GM23248 (cell line): ENCODE measurements around the gene IGSF11. TPM values are rescaled to one million over a fixed set of nuclear protein-coding genes. Genes with fewer than 3 reads are reported as not detected.

Experiments
- DNase-seq: peaks from one replicate; pipeline ENCODE4 v3.0.0-alpha.2; 2015
- H2AFZ ChIP-seq: fragments of 200-600 bp; sonication (generic); 2 replicates; pipeline ENCODE4 v1.6.1; 2016; ENCODE audit warnings: antibody characterized with exemption
- H3F3A ChIP-seq: fragments of 200-600 bp; sonication (generic); 2 replicates; pipeline ENCODE4 v1.6.1; 2016; ENCODE audit warnings: mild to moderate bottlenecking, antibody characterized with exemption, mixed run types; ENCODE audit not compliant: insufficient read depth
- H3K27ac ChIP-seq: fragments of 200-600 bp; sonication (generic); 2 replicates; pipeline ENCODE4 v1.5.1; 2016; ENCODE audit warnings: mild to moderate bottlenecking
- H3K27me3 ChIP-seq: fragments of 200-600 bp; sonication (generic); replicated peaks from 2 replicates; pipeline ENCODE4 v1.6.1; 2016; ENCODE audit warnings: mild to moderate bottlenecking; ENCODE audit not compliant: insufficient read depth
- H3K36me3 ChIP-seq: fragments of 200-600 bp; sonication (generic); 2 replicates; pipeline ENCODE4 v1.6.1; 2016; ENCODE audit warnings: low read depth, mild to moderate bottlenecking
- H3K4me1 ChIP-seq: fragments of 200-600 bp; sonication (generic); 2 replicates; pipeline ENCODE4 v1.6.1; 2016; ENCODE audit warnings: mild to moderate bottlenecking; ENCODE audit not compliant: insufficient read depth
- H3K4me2 ChIP-seq: fragments of 200-600 bp; sonication (generic); one replicate; pipeline ENCODE4 v1.6.1; 2016; ENCODE audit warnings: mild to moderate bottlenecking; ENCODE audit not compliant: unreplicated experiment
- H3K4me3 ChIP-seq: fragments of 200-600 bp; sonication (generic); 2 replicates; pipeline ENCODE4 v1.5.1; 2016; ENCODE audit warnings: mild to moderate bottlenecking
- H3K79me2 ChIP-seq: fragments of 200-600 bp; sonication (generic); 2 replicates; pipeline ENCODE4 v1.6.1; 2016; ENCODE audit warnings: mild to moderate bottlenecking; ENCODE audit not compliant: insufficient read depth
- H3K9ac ChIP-seq: fragments of 200-600 bp; sonication (generic); 2 replicates; pipeline ENCODE4 v1.6.1; 2016; ENCODE audit warnings: mild to moderate bottlenecking
- H3K9me2 ChIP-seq: fragments of 200-600 bp; sonication (generic); 2 replicates; pipeline ENCODE4 v1.6.1; 2016; ENCODE audit warnings: mixed run types, mild to moderate bottlenecking, moderate library complexity; ENCODE audit not compliant: insufficient read depth
- H3K9me3 ChIP-seq: fragments of 200-600 bp; sonication (generic); one replicate; pipeline ENCODE4 v1.6.1; 2017; ENCODE audit warnings: low read depth
- H4K20me1 ChIP-seq: fragments of 200-600 bp; sonication (generic); 2 replicates; pipeline ENCODE4 v1.6.0; 2016; ENCODE audit not compliant: insufficient read depth
- EZH2 ChIP-seq: fragments of 200-600 bp; sonication (generic); IDR thresholded peaks from 2 replicates; pipeline ENCODE4 v1.6.1; 2018; ENCODE audit warnings: antibody characterized with exemption, mild to moderate bottlenecking; ENCODE audit not compliant: insufficient read depth, poor library complexity, severe bottlenecking
- EZH2phosphoT487 ChIP-seq: fragments of 200-600 bp; sonication (generic); IDR thresholded peaks from 2 replicates; pipeline ENCODE4 v1.6.1; 2018; ENCODE audit warnings: antibody characterized with exemption, moderate library complexity, mild to moderate bottlenecking, low read depth; ENCODE audit not compliant: insufficient read depth
- WGBS, 2 experiments: methylation state at CpG; one replicate each; pipeline ENCODE4 v1.1.6; 2015 to 2017; ENCODE audit warnings: low lambda C conversion rate in 2 of 2, low coverage in 1 of 2; ENCODE audit errors: missing lambda C conversion rate in 2 of 2; 5-methylcytosine and 5-hydroxymethylcytosine counted together
- in situ Hi-C: fragments of 300-500 bp; cut with MboI; formaldehyde crosslinking; loops from 2 replicates; pipeline ENCODE4 v1.15.0; 2020
- polyA plus RNA-seq: library from polyadenylated mRNA; unstranded; fragments of >200 nt; fragmentation: Nextera tagmentation; extraction: Ambion mirVana; gene quantifications from 2 replicates; pipeline ENCODE4 v1.2.1, GENCODE V29; 2016
- total RNA-seq: library from RNA; depleted of rRNA; stranded (reverse); fragments of >200 nt; shearing (Covaris generic); gene quantifications from 2 replicates; pipeline ENCODE4 v1.2.3, GENCODE V29; 2014

Gene IGSF11
- total and polyA plus RNA-seq, 2 experiments from 2014 or later: not detected

DNA sequence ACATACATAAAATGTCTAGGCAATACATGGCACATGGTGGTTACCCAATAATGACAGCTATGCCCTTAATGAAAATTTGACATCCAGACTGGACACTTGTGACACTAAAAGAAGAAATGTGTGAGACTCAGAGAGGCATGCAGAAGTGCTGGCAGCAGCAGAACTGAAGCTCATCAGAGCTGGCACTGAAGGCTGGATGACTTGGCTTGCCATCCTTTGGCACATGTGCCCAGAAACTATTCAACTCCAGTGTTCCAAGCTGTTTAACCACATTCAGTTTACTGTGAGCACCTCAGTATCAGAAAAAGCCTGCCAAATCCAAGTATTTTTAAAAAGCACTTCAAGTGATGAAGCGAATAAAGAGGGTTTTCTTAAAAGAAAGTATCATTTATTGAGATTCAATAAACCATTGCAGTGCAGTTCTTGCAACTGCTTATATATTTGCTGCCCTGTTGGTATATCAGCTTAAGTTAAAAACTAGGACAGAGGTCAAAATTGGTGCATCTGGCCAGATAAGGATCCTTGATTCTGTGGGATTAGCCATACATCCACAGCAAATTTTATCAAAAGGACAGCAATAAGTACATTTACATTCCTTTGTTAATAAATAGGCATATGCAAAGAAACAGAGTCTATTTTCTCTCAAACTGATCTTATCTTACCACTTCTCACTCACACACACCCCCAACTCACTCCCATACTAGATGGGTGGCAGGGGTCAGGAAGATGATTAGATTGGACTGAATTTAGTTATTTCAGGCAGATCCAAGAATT, 15.8 kb downstream of the IGSF11 start:
- no peaks in the 10 kb centered on the region for H3K9me2 ChIP-seq
- in situ Hi-C loops: no loop called here
- no peak overlapping the region for H2AFZ ChIP-seq
- H3K9me3 ChIP-seq: no peaks in the 10 kb centered on the region
- no peak overlapping the region for H3K9ac ChIP-seq
- no peaks in the 10 kb centered on the region for H3F3A ChIP-seq
- WGBS, 2 experiments: 40 to 63% methylated on average over 1 of the region's 1 CpG
- no peaks in the 10 kb centered on the region for H3K4me1 ChIP-seq
- DNase-seq: no peak
- no peak overlapping the region for H3K4me2 ChIP-seq
- no peaks in the 10 kb centered on the region for H3K36me3 ChIP-seq
- TF ChIP-seq EZH2phosphoT487 (no peak), EZH2 (no peak)
- H4K20me1 ChIP-seq: no peaks in the 10 kb centered on the region
- no peaks in the 10 kb centered on the region; the same call in 1 of the 2 replicates for H3K27me3 ChIP-seq
- no peak overlapping the region for H3K27ac ChIP-seq
- H3K79me2 ChIP-seq: no peaks in the 10 kb centered on the region
- no peak overlapping the region for H3K4me3 ChIP-seq

DNA sequence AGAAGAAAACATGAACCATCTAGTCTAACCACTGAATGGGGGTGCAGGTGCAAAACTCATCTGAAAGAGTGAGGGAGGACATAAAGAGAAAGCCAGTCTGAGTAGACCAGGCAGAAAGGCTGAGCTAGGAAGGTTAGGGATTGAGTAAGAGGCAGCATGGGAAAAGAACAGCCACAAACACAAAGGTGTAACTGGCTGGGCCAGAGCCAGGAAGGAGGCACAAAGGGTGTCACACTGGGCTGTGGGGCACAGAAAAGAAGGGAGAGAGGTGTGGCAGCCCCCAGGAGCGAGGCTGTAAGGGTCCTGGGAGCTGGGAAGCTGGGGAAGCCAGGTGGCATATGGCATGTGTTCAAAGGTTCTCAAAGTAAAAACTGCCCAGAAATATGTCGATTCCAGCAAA, 18.7 kb downstream of the IGSF11 start:
- H3K9ac ChIP-seq: no peak overlapping the region
- no peaks in the 10 kb centered on the region for H3K36me3 ChIP-seq
- H3K9me3 ChIP-seq: no peaks in the 10 kb centered on the region
- H3K27ac ChIP-seq: no peak overlapping the region
- TF ChIP-seq EZH2phosphoT487: no peak
- no peak for TF ChIP-seq EZH2
- no peaks in the 10 kb centered on the region for H3K4me1 ChIP-seq
- whole genome bisulfite sequencing, 2 experiments: 20 to 25% methylated on average over 2 of the region's 2 CpGs
- no peaks in the 10 kb centered on the region for H3F3A ChIP-seq
- no peaks in the 10 kb centered on the region for H4K20me1 ChIP-seq
- in situ Hi-C loops: no loop called here
- H3K79me2 ChIP-seq: no peaks in the 10 kb centered on the region
- no peak overlapping the region for H3K4me2 ChIP-seq
- no peak overlapping the region for H2AFZ ChIP-seq
- H3K27me3 ChIP-seq: peaks cover 5% of the 10 kb centered on the region; the same call in 1 of the 2 replicates
- H3K9me2 ChIP-seq: no peaks in the 10 kb centered on the region
- H3K4me3 ChIP-seq: no peak overlapping the region
- no peak for DNase-seq

DNA sequence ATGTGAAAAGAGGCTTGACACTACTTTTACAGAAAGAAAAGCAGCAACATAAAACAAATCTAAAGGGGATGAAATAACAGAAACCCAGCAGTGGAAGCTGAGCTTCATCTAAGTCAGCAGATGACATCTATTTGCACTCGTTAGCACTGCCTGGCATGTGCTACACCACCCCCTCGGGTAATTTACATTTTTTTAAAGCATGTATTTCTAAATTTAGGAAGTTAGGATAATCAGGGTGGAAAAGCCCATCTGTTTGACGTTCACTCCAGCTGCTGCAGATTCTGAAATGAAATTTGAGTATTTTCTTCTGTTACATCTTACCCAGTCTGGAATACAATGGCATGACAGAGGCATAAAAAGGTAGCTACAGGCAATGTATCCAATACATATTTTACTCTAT, 20.7 kb downstream of the IGSF11 start:
- Histone ChIP-seq H3K9ac (no peak overlapping the region), H4K20me1 (no peaks in the 10 kb centered on the region), H3K9me2 (no peaks in the 10 kb centered on the region), H3K4me1 (no peaks in the 10 kb centered on the region), H3K4me3 (no peak overlapping the region), H3K79me2 (no peaks in the 10 kb centered on the region), H3K27ac (no peak overlapping the region), H3K4me2 (no peak overlapping the region), H2AFZ (no peak overlapping the region), H3K36me3 (no peaks in the 10 kb centered on the region), H3F3A (no peaks in the 10 kb centered on the region), H3K9me3 (no peaks in the 10 kb centered on the region), H3K27me3 (peaks cover 5% of the 10 kb centered on the region; the same call in 1 of the 2 replicates)
- TF ChIP-seq EZH2phosphoT487 (no peak), EZH2 (no peak)
- in situ Hi-C loops: no loop called here
- no peak for DNase-seq
- 1 to 3% methylated on average over 3 of the region's 3 CpGs for WGBS, 2 experiments

DNA sequence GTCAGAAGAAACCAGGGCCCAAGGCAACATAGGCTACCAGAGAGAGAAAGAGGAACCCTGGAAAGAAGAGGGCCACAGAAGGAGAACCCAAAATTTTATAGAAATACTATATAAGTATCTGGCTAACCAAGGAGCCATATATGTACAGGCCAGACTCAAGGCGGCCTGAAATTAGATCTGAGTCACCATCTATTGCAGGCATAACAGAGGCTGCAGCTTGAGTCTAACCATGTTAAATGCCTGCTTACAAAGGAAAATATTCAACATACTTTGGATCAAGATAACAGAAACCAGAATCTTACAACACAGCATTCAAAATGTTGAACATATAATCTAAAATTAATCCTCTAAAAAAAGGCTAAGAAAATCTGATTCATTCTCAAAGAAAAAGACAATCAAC, 23.1 kb downstream of the IGSF11 start:
- Histone ChIP-seq H3K4me3 (no peak overlapping the region), H2AFZ (no peak overlapping the region), H3K79me2 (no peaks in the 10 kb centered on the region), H3K27me3 (peaks cover 5% of the 10 kb centered on the region; the same call in 1 of the 2 replicates), H3K4me2 (no peak overlapping the region), H3F3A (no peaks in the 10 kb centered on the region), H3K4me1 (no peaks in the 10 kb centered on the region), H3K27ac (no peak overlapping the region), H3K9ac (no peak overlapping the region), H3K36me3 (no peaks in the 10 kb centered on the region), H3K9me3 (no peaks in the 10 kb centered on the region), H3K9me2 (no peaks in the 10 kb centered on the region), H4K20me1 (no peaks in the 10 kb centered on the region)
- in situ Hi-C loops: no loop called here
- WGBS, 2 experiments: 56 to 71% methylated on average over 1 of the region's 1 CpG
- no peak for TF ChIP-seq EZH2phosphoT487
- TF ChIP-seq EZH2: no peak
- DNase-seq: no peak
